KOPT-K1 (cell line): ENCODE data around the gene CRABP2.

Source experiments
- H3K27ac ChIP-seq: fragments of 200-600 bp; sonication (generic); 2 replicates; pipeline ENCODE4 v1.5.1; 2016; ENCODE audit warnings: antibody characterized with exemption, mild to moderate bottlenecking, low read depth, low read length; ENCODE audit not compliant: poor library complexity, severe bottlenecking
- H3K36me3 ChIP-seq: fragments of 200-600 bp; sonication (generic); 2 replicates; pipeline ENCODE4 v1.5.1; 2017; ENCODE audit warnings: antibody characterized with exemption, mild to moderate bottlenecking, low read length, moderate library complexity; ENCODE audit not compliant: insufficient read depth
- H3K9me3 ChIP-seq: fragments of 200-600 bp; sonication (generic); 2 replicates; pipeline ENCODE4 v1.5.1; 2017; ENCODE audit warnings: antibody characterized with exemption, low read length, mild to moderate bottlenecking; ENCODE audit not compliant: insufficient read depth, poor library complexity, severe bottlenecking

The CRABP2 gene

GRCh38 chr1:156664046-156664766 is 41.2 kb downstream of the CRABP2 start:
- Histone ChIP-seq H3K36me3 (no peaks in the 10 kb centered on the region), H3K27ac (no peak overlapping the region), H3K9me3 (no peaks in the 10 kb centered on the region)

- Histone ChIP-seq H3K9me3 (no peaks in the 10 kb centered on the region), H3K36me3 (no peaks in the 10 kb centered on the region), H3K27ac (no peak overlapping the region)
These were observed 42.2 kb downstream of the CRABP2 start for GRCh38 chr1:156663178-156663577.

GRCh38 chr1:156662800-156663055 is 42.7 kb downstream of the CRABP2 start:
- H3K9me3 ChIP-seq: no peaks in the 10 kb centered on the region
- no peak overlapping the region for H3K27ac ChIP-seq
- no peaks in the 10 kb centered on the region for H3K36me3 ChIP-seq

GRCh38 chr1:156662005-156662799 is 43.2 kb downstream of the CRABP2 start:
- no peaks in the 10 kb centered on the region for H3K36me3 ChIP-seq
- no peak overlapping the region for H3K27ac ChIP-seq
- no peaks in the 10 kb centered on the region for H3K9me3 ChIP-seq

- Histone ChIP-seq H3K9me3 (no peaks in the 10 kb centered on the region), H3K36me3 (no peaks in the 10 kb centered on the region), H3K27ac (peak overlapping the region; percentile 10)
These were observed 44.7 kb downstream of the CRABP2 start for GRCh38 chr1:156660752-156661112.

GRCh38 chr1:156659988-156660751 is 45.2 kb downstream of the CRABP2 start:
- no peak overlapping the region for H3K27ac ChIP-seq
- H3K9me3 ChIP-seq: no peaks in the 10 kb centered on the region
- H3K36me3 ChIP-seq: no peaks in the 10 kb centered on the region

- Histone ChIP-seq H3K9me3 (no peaks in the 10 kb centered on the region), H3K36me3 (no peaks in the 10 kb centered on the region), H3K27ac (no peak overlapping the region)
These were observed 45.8 kb downstream of the CRABP2 start for GRCh38 chr1:156659661-156659987.

GRCh38 chr1:156658945-156659574 is 46.3 kb downstream of the CRABP2 start:
- H3K9me3 ChIP-seq: no peaks in the 10 kb centered on the region
- no peaks in the 10 kb centered on the region for H3K36me3 ChIP-seq
- H3K27ac ChIP-seq: no peak overlapping the region

GRCh38 chr1:156658496-156658895 is 46.9 kb downstream of the CRABP2 start:
- no peak overlapping the region for H3K27ac ChIP-seq
- H3K36me3 ChIP-seq: no peaks in the 10 kb centered on the region
- H3K9me3 ChIP-seq: no peaks in the 10 kb centered on the region

- no peaks in the 10 kb centered on the region for H3K9me3 ChIP-seq
- H3K27ac ChIP-seq: no peak overlapping the region
- H3K36me3 ChIP-seq: no peaks in the 10 kb centered on the region
These were observed 47.6 kb downstream of the CRABP2 start for GRCh38 chr1:156657741-156658319.

GRCh38 chr1:156656806-156657740 is 48.3 kb downstream of the CRABP2 start:
- no peaks in the 10 kb centered on the region for H3K9me3 ChIP-seq
- H3K36me3 ChIP-seq: no peaks in the 10 kb centered on the region
- no peak overlapping the region for H3K27ac ChIP-seq

- Histone ChIP-seq H3K9me3 (no peaks in the 10 kb centered on the region), H3K36me3 (no peaks in the 10 kb centered on the region), H3K27ac (no peak overlapping the region)
These were observed 49.4 kb downstream of the CRABP2 start for GRCh38 chr1:156655904-156656516.

- H3K36me3 ChIP-seq: no peaks in the 10 kb centered on the region
- H3K27ac ChIP-seq: no peak overlapping the region
- no peaks in the 10 kb centered on the region for H3K9me3 ChIP-seq
These were observed 50.1 kb downstream of the CRABP2 start for GRCh38 chr1:156655151-156655903.
